ENCODE measurements around the gene CENPV. TPM values are rescaled to one million over a fixed set of nuclear protein-coding genes. Genes with fewer than 3 reads are reported as not detected.
A peak's percentile ranks its signal among the peaks of the same experiment; 100 is the strongest.

The CENPV gene
- total and polyA plus RNA-seq, 2 of the 13 experiments (the other 11 are each of a cell fraction or from before 2014, with no cell fraction given) = 193 to 292 TPM

- TF ChIP-seq, protein P1, sequence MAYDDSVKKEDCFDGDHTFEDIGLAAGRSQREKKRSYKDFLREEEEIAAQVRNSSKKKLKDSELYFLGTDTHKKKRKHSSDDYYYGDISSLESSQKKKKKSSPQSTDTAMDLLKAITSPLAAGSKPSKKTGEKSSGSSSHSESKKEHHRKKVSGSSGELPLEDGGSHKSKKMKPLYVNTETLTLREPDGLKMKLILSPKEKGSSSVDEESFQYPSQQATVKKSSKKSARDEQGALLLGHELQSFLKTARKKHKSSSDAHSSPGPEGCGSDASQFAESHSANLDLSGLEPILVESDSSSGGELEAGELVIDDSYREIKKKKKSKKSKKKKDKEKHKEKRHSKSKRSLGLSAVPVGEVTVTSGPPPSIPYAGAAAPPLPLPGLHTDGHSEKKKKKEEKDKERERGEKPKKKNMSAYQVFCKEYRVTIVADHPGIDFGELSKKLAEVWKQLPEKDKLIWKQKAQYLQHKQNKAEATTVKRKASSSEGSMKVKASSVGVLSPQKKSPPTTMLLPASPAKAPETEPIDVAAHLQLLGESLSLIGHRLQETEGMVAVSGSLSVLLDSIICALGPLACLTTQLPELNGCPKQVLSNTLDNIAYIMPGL (CRISPR knock-in tag; IDR thresholded peaks at IDR 0.05; ENCODE audit: borderline replicate concordance in 1 of 2, low read depth in 1 of 2) = peak; percentile 46 to 71; a peak in 3 of 4 replicates
- TF ChIP-seq ZNF431 (CRISPR knock-in tag; IDR thresholded peaks at IDR 0.05; ENCODE audit: borderline replicate concordance, low read depth) (no peak), MYC (CRISPR knock-in tag; IDR thresholded peaks at IDR 0.05; ENCODE audit: borderline replicate concordance) (peak; percentile 36), TARDBP (CRISPR knock-in tag; IDR thresholded peaks at IDR 0.05) (no peak; the same call in 1 of the 2 replicates), ZNF460 (CRISPR knock-in tag; IDR thresholded peaks at IDR 0.05; ENCODE audit: borderline replicate concordance) (0 out of 2 replicates have a peak, but pooled peaks have one; percentile 32), GPN1 (CRISPR knock-in tag; IDR thresholded peaks at IDR 0.05; ENCODE audit: borderline replicate concordance) (no peak), JUND (CRISPR knock-in tag; IDR thresholded peaks at IDR 0.05) (no peak), SNAI1 (CRISPR knock-in tag; IDR thresholded peaks at IDR 0.05; ENCODE audit: borderline replicate concordance) (no peak), ZNF17 (CRISPR knock-in tag; IDR thresholded peaks at IDR 0.05) (no peak), NR3C1 (CRISPR knock-in tag; IDR thresholded peaks at IDR 0.05) (no peak), MLLT10 (CRISPR knock-in tag; IDR thresholded peaks at IDR 0.05) (no peak), PPARG (CRISPR knock-in tag; conservative IDR thresholded peaks at IDR 0.05) (no peak), ELF3 (CRISPR knock-in tag; IDR thresholded peaks at IDR 0.05) (peak; percentile 92), RBM22 (optimal IDR thresholded peaks at IDR 0.05; ENCODE audit: low read length) (peak; percentile 58), POLR2AphosphoS2 (IDR thresholded peaks at IDR 0.05; ENCODE audit: low read depth, low read length) (peak; percentile 96), ELF4 (CRISPR knock-in tag; IDR thresholded peaks at IDR 0.05; ENCODE audit: borderline replicate concordance) (no peak), TAF1 (CRISPR knock-in tag; IDR thresholded peaks at IDR 0.05) (peak; percentile 88), TCF7 (IDR thresholded peaks at IDR 0.05; ENCODE audit: low read depth) (peak; percentile 37; the same call in 1 of the 2 replicates), GLI4 (CRISPR knock-in tag; IDR thresholded peaks at IDR 0.05; ENCODE audit: borderline replicate concordance) (no peak), ZNF749 (CRISPR knock-in tag; IDR thresholded peaks at IDR 0.05; ENCODE audit: borderline replicate concordance) (peak; percentile 24; the same call in 1 of the 2 replicates), U2AF2 (IDR thresholded peaks at IDR 0.05; ENCODE audit: low read depth, low read length) (peak; percentile 25; the same call in 1 of the 2 replicates)
- TF ChIP-seq, protein P2, sequence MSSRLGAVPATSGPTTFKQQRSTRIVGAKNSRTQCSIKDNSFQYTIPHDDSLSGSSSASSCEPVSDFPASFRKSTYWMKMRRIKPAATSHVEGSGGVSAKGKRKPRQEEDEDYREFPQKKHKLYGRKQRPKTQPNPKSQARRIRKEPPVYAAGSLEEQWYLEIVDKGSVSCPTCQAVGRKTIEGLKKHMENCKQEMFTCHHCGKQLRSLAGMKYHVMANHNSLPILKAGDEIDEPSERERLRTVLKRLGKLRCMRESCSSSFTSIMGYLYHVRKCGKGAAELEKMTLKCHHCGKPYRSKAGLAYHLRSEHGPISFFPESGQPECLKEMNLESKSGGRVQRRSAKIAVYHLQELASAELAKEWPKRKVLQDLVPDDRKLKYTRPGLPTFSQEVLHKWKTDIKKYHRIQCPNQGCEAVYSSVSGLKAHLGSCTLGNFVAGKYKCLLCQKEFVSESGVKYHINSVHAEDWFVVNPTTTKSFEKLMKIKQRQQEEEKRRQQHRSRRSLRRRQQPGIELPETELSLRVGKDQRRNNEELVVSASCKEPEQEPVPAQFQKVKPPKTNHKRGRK (CRISPR knock-in tag; IDR thresholded peaks at IDR 0.05) = no peak
- TF ChIP-seq, protein P3, sequence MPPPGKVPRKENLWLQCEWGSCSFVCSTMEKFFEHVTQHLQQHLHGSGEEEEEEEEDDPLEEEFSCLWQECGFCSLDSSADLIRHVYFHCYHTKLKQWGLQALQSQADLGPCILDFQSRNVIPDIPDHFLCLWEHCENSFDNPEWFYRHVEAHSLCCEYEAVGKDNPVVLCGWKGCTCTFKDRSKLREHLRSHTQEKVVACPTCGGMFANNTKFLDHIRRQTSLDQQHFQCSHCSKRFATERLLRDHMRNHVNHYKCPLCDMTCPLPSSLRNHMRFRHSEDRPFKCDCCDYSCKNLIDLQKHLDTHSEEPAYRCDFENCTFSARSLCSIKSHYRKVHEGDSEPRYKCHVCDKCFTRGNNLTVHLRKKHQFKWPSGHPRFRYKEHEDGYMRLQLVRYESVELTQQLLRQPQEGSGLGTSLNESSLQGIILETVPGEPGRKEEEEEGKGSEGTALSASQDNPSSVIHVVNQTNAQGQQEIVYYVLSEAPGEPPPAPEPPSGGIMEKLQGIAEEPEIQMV (CRISPR knock-in tag; IDR thresholded peaks at IDR 0.05; ENCODE audit: low read depth) = no peak
- TF ChIP-seq, protein P4, sequence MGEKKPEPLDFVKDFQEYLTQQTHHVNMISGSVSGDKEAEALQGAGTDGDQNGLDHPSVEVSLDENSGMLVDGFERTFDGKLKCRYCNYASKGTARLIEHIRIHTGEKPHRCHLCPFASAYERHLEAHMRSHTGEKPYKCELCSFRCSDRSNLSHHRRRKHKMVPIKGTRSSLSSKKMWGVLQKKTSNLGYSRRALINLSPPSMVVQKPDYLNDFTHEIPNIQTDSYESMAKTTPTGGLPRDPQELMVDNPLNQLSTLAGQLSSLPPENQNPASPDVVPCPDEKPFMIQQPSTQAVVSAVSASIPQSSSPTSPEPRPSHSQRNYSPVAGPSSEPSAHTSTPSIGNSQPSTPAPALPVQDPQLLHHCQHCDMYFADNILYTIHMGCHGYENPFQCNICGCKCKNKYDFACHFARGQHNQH (CRISPR knock-in tag; IDR thresholded peaks at IDR 0.05) = peak; percentile 87
Observed at GRCh38 chr17:16380640-16381495, 27.6 kb upstream of the CENPV start, which contains the start of gene UBB (continued).

Measured in HepG2 (cell line).